Cardiac muscle cell (in vitro differentiated cells and primary cell): ENCODE measurements around the gene MOB3B. TPM values are rescaled to one million over a fixed set of nuclear protein-coding genes. Genes with fewer than 3 reads are reported as not detected.
A peak's percentile ranks its signal among the peaks of the same experiment; 100 is the strongest.

Experiments used
- DNase-seq, 2 donors: peaks; one replicate each; pipeline versions ENCODE4 v3.0.0 to v3.0.0-alpha.2; 2010 to 2017; ENCODE audit warnings: low read depth in 1 of 2, low spot score in 1 of 2
- H3K27ac ChIP-seq: fragments of 200-600 bp; sonication (generic); 2 replicates; pipeline ENCODE4 v1.5.1; 2016
- H3K27me3 ChIP-seq: fragments of 200-600 bp; sonication (generic); 2 replicates; pipeline ENCODE4 v1.6.0; 2016; ENCODE audit warnings: control low read depth
- H3K36me3 ChIP-seq: fragments of 200-600 bp; sonication (generic); 2 replicates; pipeline ENCODE4 v1.5.1; 2016; ENCODE audit warnings: control low read depth
- H3K4me1 ChIP-seq: fragments of 200-600 bp; sonication (generic); 2 replicates; pipeline ENCODE4 v1.8.1; 2017; ENCODE audit warnings: low read depth, mild to moderate bottlenecking, mixed run types
- H3K4me3 ChIP-seq: fragments of 200-600 bp; sonication (generic); 2 replicates; pipeline ENCODE4 v1.5.1; 2016; ENCODE audit warnings: mild to moderate bottlenecking
- H3K9me3 ChIP-seq: fragments of 200-600 bp; sonication (generic); 2 replicates; pipeline ENCODE4 v1.5.1; 2017; ENCODE audit warnings: low read depth, mild to moderate bottlenecking, control low read depth
- CTCF ChIP-seq: IDR thresholded peaks from 2 replicates; pipeline ENCODE4 v1.5.1; 2012; ENCODE audit warnings: low read depth, mild to moderate bottlenecking, low read length
- polyA plus RNA-seq: library from polyadenylated mRNA; unstranded; fragments of >200 nt; fragmentation: Nextera tagmentation; extraction: Ambion mirVana; gene quantifications from 2 replicates; pipeline ENCODE4 v1.2.1, GENCODE V29; 2016
- total RNA-seq: library from RNA; depleted of rRNA; stranded (reverse); fragments of >200 nt; gene quantifications from 2 replicates; pipeline ENCODE4 v1.2.3, GENCODE V29; 2016

MOB3B gene
- total and polyA plus RNA-seq, 2 experiments from 2014 or later = 0.74 to 1.7 TPM

DNA sequence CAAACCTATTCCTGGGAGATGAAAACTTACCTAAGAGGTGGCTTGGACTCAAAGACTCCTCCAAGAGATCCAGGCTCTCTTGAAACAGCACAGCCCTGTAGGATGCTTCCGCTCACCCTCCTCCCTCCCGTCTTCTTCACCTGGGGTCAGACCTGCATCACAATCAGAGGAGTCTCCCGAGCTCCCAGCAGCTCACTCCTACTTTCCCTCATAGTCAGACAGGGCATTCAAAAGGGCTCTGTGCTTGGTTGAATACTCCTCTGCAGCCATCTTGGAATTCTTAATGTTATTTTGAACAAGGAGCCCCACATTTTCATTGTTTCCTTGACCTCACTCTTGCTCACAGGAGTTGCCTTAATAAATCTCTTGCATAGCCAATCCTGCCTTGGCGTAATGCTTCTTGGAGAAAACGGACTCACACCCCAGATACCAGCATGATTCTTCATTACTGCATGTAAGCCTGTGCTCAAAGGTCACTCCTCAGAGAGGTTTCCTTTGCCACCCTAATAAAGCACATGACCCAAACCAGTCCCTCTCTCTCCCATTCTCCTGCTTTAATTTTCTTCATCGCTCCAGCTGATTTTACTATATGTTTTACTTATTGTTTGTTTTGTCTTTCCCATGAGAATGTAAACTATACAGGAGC is 52.6 kb downstream of the MOB3B start:
- no peaks in the 10 kb centered on the region for H3K36me3 ChIP-seq
- no peak overlapping the region for H3K27ac ChIP-seq
- H3K27me3 ChIP-seq = no peaks in the 10 kb centered on the region
- no peak for TF ChIP-seq CTCF
- no peaks in the 10 kb centered on the region for H3K4me1 ChIP-seq
- DNase-seq = no peak
- no peaks in the 10 kb centered on the region for H3K9me3 ChIP-seq
- H3K4me3 ChIP-seq = no peak overlapping the region

DNA sequence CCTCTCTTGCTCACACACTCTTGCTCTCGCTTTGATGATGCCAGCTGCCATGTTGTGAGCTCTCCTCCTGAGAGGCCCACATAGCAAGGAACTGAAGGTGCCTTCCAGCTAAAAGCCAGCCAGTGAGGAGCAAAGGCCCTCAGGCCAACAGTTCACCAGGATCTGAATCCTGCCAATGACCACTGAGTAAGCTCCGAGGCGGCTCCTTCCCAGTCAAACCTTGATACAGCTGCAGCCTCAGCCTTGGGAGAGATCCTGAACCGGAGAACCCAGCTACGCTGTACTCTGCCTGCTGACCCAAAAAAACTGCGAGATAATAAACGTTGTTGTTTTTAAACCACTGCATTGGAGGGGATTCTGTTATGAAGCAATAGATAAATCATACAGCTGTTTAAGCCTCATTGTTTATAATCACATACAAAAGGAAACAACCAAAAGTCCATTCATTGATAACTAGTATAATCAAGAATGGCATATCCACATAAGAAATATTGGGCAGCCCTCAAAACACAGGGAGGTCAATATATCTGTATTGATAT is 54.5 kb downstream of the MOB3B start:
- no peak for DNase-seq
- TF ChIP-seq CTCF = no peak

DNA sequence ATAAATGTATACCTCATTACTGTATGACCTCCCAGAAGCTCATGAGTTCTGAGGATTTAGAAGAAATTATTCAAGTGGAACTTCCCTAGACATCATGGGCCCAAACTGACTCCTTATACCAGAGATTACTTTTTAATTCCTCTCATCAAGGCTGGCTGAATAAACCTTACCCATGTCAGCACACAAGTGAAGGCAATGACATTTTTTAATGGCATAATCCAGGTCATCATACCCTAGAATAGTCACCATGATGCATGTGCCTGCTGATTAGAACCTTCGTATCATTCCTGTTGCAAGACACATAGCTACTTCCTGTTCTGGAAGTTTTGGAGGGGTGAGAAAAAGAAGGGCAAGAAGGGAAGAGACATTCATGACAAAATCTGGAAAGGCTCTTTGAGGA is 55.3 kb downstream of the MOB3B start:
- H3K4me3 ChIP-seq = no peak overlapping the region
- no peak for DNase-seq
- no peak overlapping the region for H3K27ac ChIP-seq
- H3K4me1 ChIP-seq = no peaks in the 10 kb centered on the region
- H3K9me3 ChIP-seq = no peaks in the 10 kb centered on the region
- H3K36me3 ChIP-seq = no peaks in the 10 kb centered on the region
- TF ChIP-seq CTCF = no peak
- H3K27me3 ChIP-seq = no peaks in the 10 kb centered on the region

More for the DNA sequence above, 54.5 kb downstream of the MOB3B start:
- Histone ChIP-seq H3K9me3 (no peaks in the 10 kb centered on the region), H3K4me3 (no peak overlapping the region), H3K27me3 (no peaks in the 10 kb centered on the region), H3K4me1 (no peaks in the 10 kb centered on the region), H3K27ac (no peak overlapping the region), H3K36me3 (no peaks in the 10 kb centered on the region)

DNA sequence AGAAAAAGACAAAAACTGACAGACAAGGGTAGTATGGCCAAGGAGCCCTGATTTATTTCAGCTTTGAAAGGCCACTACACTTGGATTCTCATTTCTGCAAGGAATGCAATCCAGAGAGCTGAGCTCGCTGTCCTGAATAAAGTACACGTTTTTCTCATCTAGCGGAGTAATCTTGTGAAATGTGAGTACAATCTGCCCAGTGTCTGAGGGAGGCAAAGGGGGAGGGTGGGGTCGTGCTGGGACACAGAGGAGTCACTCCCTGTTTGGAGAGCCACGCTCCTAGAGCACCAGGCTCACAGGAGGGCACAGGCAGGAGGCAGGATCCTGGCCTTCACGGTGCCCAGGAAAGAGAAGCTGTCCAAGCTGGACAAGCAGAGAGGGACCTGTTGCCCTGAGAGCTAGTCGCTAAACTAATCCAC is 56.5 kb downstream of the MOB3B start:
- no peaks in the 10 kb centered on the region for H3K27me3 ChIP-seq
- peak in 1 of 2 donors; percentile 13 for DNase-seq
- no peaks in the 10 kb centered on the region for H3K4me1 ChIP-seq
- H3K9me3 ChIP-seq = no peaks in the 10 kb centered on the region
- no peaks in the 10 kb centered on the region for H3K36me3 ChIP-seq
- no peak for TF ChIP-seq CTCF
- H3K4me3 ChIP-seq = no peak overlapping the region
- H3K27ac ChIP-seq = no peak overlapping the region

DNA sequence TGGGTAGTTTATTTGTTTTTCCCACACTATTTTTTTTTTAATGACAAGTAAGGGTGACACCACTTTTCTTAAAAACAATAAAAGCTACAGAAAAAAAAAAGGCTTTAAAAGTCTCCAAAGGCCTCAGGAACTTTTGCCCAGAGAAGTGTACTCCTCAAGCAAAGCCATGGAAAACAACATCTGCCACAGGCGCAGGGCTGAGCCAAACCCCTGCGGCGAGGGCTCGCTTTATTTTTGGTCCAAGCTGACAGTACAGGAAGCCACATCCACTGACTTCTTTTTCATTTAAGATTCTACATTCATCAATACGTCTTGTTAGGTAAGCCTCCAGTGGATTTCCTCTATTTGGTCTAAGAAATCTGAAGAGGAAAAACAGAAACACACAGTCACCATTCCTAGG is 57.4 kb downstream of the MOB3B start:
- DNase-seq = no peak
- H3K36me3 ChIP-seq = no peaks in the 10 kb centered on the region
- no peak overlapping the region for H3K4me3 ChIP-seq
- no peaks in the 10 kb centered on the region for H3K9me3 ChIP-seq
- H3K4me1 ChIP-seq = no peaks in the 10 kb centered on the region
- H3K27ac ChIP-seq = no peak overlapping the region
- no peak for TF ChIP-seq CTCF
- no peaks in the 10 kb centered on the region for H3K27me3 ChIP-seq
